ENCODE measurements around the gene PAPOLA.

DNA sequence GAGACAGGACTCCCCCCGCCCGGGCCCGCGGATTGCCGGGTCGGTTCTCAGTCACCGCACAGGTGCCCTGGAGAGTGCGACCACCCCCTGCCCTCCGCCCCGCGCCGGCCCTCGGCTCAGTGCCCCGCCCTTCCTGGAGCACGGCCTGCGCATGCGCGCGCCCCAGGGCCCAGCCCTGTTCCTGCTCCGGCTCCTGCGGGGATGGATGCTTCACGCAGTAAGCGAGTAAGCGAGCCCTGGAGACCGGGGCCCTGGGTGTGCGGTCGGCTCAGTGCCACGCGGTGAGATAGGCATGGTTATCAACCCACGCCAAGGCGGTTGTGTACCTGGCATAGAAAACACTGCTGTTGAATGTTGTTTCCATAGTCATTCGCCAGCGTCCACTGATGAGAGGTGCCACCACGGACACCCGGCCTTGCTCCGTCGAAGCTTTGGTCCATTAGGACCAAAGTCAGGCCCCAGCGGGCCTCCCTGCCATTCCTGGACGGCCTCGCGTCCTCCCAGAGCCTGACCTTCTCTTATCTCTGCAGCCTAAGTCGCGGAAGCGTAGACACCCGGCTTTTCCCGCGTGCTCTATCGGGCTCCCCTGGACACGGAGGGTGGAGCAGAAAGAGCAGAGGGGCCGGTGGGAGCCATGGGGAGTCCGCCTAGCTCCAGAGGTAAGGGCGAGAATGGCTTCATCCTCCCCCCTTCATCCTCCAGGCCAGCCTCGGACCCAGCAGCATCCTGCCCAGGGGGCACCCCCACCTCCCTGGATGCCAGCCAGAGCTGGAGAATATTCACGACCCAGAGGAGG, 90.6 kb downstream of the PAPOLA start:
- TF ChIP-seq POLR2A (IDR thresholded peaks at IDR 0.05): no peak
- TF ChIP-seq, protein P1, sequence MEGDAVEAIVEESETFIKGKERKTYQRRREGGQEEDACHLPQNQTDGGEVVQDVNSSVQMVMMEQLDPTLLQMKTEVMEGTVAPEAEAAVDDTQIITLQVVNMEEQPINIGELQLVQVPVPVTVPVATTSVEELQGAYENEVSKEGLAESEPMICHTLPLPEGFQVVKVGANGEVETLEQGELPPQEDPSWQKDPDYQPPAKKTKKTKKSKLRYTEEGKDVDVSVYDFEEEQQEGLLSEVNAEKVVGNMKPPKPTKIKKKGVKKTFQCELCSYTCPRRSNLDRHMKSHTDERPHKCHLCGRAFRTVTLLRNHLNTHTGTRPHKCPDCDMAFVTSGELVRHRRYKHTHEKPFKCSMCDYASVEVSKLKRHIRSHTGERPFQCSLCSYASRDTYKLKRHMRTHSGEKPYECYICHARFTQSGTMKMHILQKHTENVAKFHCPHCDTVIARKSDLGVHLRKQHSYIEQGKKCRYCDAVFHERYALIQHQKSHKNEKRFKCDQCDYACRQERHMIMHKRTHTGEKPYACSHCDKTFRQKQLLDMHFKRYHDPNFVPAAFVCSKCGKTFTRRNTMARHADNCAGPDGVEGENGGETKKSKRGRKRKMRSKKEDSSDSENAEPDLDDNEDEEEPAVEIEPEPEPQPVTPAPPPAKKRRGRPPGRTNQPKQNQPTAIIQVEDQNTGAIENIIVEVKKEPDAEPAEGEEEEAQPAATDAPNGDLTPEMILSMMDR (IDR thresholded peaks at IDR 0.05): no peak

Measured in thyroid gland (tissue), 4 donors.